ENCODE data around the gene THAP11. TPM values are rescaled to one million over a fixed set of nuclear protein-coding genes. Genes with fewer than 3 reads are reported as not detected.
A peak's percentile ranks its signal among the peaks of the same experiment; 100 is the strongest.

Gene THAP11
- total and polyA plus RNA-seq, 2 experiments from 2014 or later, result 35.4 to 36.7 TPM

GRCh38 chr16:67858500-67858899 is 16.4 kb downstream of the THAP11 start:
- Histone ChIP-seq H3K79me2 (peaks cover 95% of the 10 kb centered on the region), H2AFZ (no peak overlapping the region), H3K36me3 (replicated peaks; ENCODE audit: insufficient read depth, low read depth) (no peaks in the 10 kb centered on the region), H3K4me2 (peak overlapping the region; percentile 49), H4K20me1 (ENCODE audit: insufficient read depth, poor library complexity, severe bottlenecking) (peaks cover 87% of the 10 kb centered on the region), H3K4me1 (ENCODE audit: insufficient read depth) (peaks cover 25% of the 10 kb centered on the region), H3K4me3 (no peak overlapping the region), H3K9me3 (ENCODE audit: low read depth) (no peaks in the 10 kb centered on the region), H3K9me2 (replicated peaks; ENCODE audit: insufficient read depth) (no peaks in the 10 kb centered on the region), H3K27ac (peak overlapping the region; percentile 97), H3K27me3 (no peaks in the 10 kb centered on the region)
- 85% methylated on average over 4 of the region's 4 CpGs for WGBS (ENCODE audit: low lambda C conversion rate, missing lambda C conversion rate)
- DNase-seq (ENCODE audit: low spot score), result peak; percentile 44
- TF ChIP-seq EZH2phosphoT487 (IDR thresholded peaks at IDR 0.05; ENCODE audit: low read depth, severe bottlenecking, unreplicated experiment), result no peak
- no peak for TF ChIP-seq EZH2 (IDR thresholded peaks at IDR 0.05; ENCODE audit: borderline replicate concordance)
- TF ChIP-seq CTCF (IDR thresholded peaks at IDR 0.05; ENCODE audit: poor library complexity), result no peak

DNA sequence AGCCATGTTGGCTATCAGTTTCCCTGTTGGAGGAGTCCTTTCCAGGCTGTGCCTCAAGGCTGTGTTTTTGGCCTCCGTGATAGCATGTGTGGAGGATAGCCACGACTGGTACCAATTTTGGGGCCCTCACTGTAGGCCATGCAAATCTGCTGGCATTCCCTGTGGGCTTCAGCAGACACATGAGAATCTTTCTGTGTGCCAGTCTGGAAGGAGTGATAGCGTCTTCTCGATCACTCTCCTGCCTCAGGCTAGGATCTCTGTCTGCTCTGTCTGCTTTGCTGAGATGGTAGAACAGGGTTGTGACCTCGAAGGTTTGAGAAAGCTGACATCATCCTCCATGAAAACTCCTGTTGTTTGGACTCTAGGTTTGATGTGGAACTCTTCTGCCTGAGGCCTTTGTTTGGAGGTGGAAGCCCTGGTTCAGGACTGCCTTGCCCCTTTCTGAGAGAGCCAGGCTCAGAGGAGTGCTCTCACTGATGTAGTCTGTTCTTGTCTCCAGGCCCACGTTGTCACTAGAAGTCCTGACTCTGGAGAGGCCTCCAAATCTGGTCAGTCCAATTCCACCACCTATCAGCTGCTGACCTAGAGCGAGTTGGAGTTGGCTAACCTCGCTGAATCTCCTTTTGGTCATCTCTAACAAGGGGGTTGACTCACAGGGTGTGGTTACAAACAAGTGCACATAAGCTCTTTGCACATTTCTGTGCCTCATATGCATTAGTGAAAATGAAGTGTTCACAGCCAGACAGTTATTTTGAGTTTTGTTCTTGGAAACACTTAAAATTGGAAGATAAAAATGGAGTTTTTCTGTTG is 18.7 kb downstream of the THAP11 start:
- H4K20me1 ChIP-seq (ENCODE audit: insufficient read depth, poor library complexity, severe bottlenecking), result peaks cover 73% of the 10 kb centered on the region
- no peak for TF ChIP-seq EZH2 (IDR thresholded peaks at IDR 0.05; ENCODE audit: borderline replicate concordance)
- no peak for TF ChIP-seq EZH2phosphoT487 (IDR thresholded peaks at IDR 0.05; ENCODE audit: low read depth, severe bottlenecking, unreplicated experiment)
- TF ChIP-seq CTCF (IDR thresholded peaks at IDR 0.05; ENCODE audit: poor library complexity), result no peak
- H3K9me2 ChIP-seq (replicated peaks; ENCODE audit: insufficient read depth), result no peaks in the 10 kb centered on the region
- H3K9me3 ChIP-seq (ENCODE audit: low read depth), result no peaks in the 10 kb centered on the region
- peak overlapping the region; percentile 46 for H3K27ac ChIP-seq
- no peaks in the 10 kb centered on the region for H3K27me3 ChIP-seq
- H3K4me2 ChIP-seq, result no peak overlapping the region
- no peak for DNase-seq (ENCODE audit: low spot score)
- peaks cover 19% of the 10 kb centered on the region for H3K4me1 ChIP-seq (ENCODE audit: insufficient read depth)
- H3K4me3 ChIP-seq, result no peak overlapping the region
- H3K79me2 ChIP-seq, result peaks cover 92% of the 10 kb centered on the region
- H2AFZ ChIP-seq, result no peak overlapping the region
- no peaks in the 10 kb centered on the region for H3K36me3 ChIP-seq (replicated peaks; ENCODE audit: insufficient read depth, low read depth)
- 89% methylated on average over 8 of the region's 8 CpGs for WGBS (ENCODE audit: low lambda C conversion rate, missing lambda C conversion rate)

- WGBS (ENCODE audit: low lambda C conversion rate, missing lambda C conversion rate), result 98% methylated on average over 6 of the region's 6 CpGs
- H3K4me3 ChIP-seq, result no peak overlapping the region
- H4K20me1 ChIP-seq (ENCODE audit: insufficient read depth, poor library complexity, severe bottlenecking), result peaks cover 62% of the 10 kb centered on the region
- TF ChIP-seq EZH2 (IDR thresholded peaks at IDR 0.05; ENCODE audit: borderline replicate concordance) (no peak), CTCF (IDR thresholded peaks at IDR 0.05; ENCODE audit: poor library complexity) (no peak), EZH2phosphoT487 (IDR thresholded peaks at IDR 0.05; ENCODE audit: low read depth, severe bottlenecking, unreplicated experiment) (no peak)
- H3K9me2 ChIP-seq (replicated peaks; ENCODE audit: insufficient read depth), result no peaks in the 10 kb centered on the region
- H2AFZ ChIP-seq, result no peak overlapping the region
- H3K79me2 ChIP-seq, result peaks cover 90% of the 10 kb centered on the region
- no peaks in the 10 kb centered on the region for H3K36me3 ChIP-seq (replicated peaks; ENCODE audit: insufficient read depth, low read depth)
- no peaks in the 10 kb centered on the region for H3K9me3 ChIP-seq (ENCODE audit: low read depth)
- H3K4me2 ChIP-seq, result no peak overlapping the region
- DNase-seq (ENCODE audit: low spot score), result no peak
- H3K27me3 ChIP-seq, result no peaks in the 10 kb centered on the region
- no peak overlapping the region for H3K27ac ChIP-seq
- peaks cover 14% of the 10 kb centered on the region for H3K4me1 ChIP-seq (ENCODE audit: insufficient read depth)
These were observed 19.8 kb downstream of the THAP11 start for GRCh38 chr16:67861877-67862276.

Data from hepatocyte (in vitro differentiated cells).